Cardiac fibroblast (primary cell): Measurements from ENCODE around the gene KLHL13.

ENCODE experiments used
- DNase-seq, 2 donors: peaks; one replicate each; pipeline versions ENCODE4 v3.0.0 to v3.0.0-alpha.2; 2010; ENCODE audit warnings: low read depth in 2 of 2
- H3K4me3 ChIP-seq, 2 donors: replicated peaks in 1 of 2; 1 replicate in 1 of 2; 2 replicates in 1 of 2; pipeline ENCODE4 v1.5.1; 2011; ENCODE audit warnings: low read depth in 2 of 2, low read length in 2 of 2, mild to moderate bottlenecking in 2 of 2, moderate library complexity in 1 of 2
- CTCF ChIP-seq: IDR thresholded peaks from one replicate; pipeline ENCODE4 v1.5.1; 2011; ENCODE audit warnings: low read depth, mild to moderate bottlenecking, low read length, inconsistent platforms

Gene KLHL13

DNA sequence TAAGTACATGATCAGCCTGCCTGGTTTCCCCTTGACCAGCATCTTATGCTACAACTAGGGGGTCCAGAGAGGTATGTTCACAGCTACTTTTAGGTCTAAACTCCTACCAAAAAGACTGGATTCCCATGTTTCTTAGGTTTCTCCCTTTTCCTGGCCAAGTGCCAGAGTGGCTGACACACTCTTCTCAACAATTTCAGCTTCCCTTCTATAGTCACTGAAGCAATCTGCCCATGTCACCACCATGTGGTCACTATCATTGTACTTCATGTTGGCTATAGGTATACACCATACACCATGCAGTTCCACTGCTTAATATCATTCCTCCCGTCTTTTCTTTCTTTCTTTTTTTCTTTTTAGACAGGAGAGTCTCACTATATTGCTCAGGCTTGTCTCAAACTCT, 66.9 kb downstream of the KLHL13 start:
- DNase-seq: no peak
- no peak for TF ChIP-seq CTCF
- no peak overlapping the region for H3K4me3 ChIP-seq

GRCh38 chrX:118047446-118048186, 69.0 kb downstream of the KLHL13 start:
- no peak for DNase-seq
- no peak for TF ChIP-seq CTCF
- H3K4me3 ChIP-seq: no peak overlapping the region

- no peak for DNase-seq
- H3K4me3 ChIP-seq: no peak overlapping the region
- TF ChIP-seq CTCF: no peak
Measured at GRCh38 chrX:118039591-118039990, 77.0 kb downstream of the KLHL13 start.

GRCh38 chrX:118038614-118039365, 77.8 kb downstream of the KLHL13 start:
- DNase-seq: no peak
- TF ChIP-seq CTCF: no peak

GRCh38 chrX:118026631-118027030, 90.0 kb downstream of the KLHL13 start:
- H3K4me3 ChIP-seq: no peak overlapping the region
- no peak for DNase-seq
- TF ChIP-seq CTCF: no peak

More at GRCh38 chrX:118038614-118039365, 77.8 kb downstream of the KLHL13 start:
- no peak overlapping the region for H3K4me3 ChIP-seq

DNA sequence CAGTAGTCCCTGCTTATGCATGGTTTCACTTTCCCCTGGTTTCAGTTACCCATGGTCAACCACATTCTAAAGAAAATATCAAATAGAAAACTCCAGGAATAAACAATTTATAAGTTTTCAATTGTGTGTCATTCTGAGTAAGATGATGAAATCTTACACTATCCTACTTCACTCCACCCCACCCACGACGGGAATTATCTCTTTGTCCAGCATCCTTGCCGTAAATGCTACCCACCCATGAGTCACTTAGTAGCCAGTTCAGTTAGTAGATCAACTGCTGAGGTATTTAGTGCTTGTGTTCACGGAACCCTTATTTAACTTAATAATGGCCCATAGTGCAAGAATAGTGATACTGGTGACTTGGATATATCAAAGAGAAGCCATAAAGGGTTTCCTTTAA, 91.4 kb downstream of the KLHL13 start:
- no peak for DNase-seq
- no peak overlapping the region for H3K4me3 ChIP-seq
- TF ChIP-seq CTCF: no peak
